GM12878 (cell line): ENCODE data around the gene CCL11.

Source experiments
- BHLHE40 ChIP-seq, 2 experiments: fragments of 450-650 bp in 1 of 2; IDR thresholded peaks; 2 replicates each; pipeline ENCODE4 v1.6.1; 2011 to 2017; ENCODE audit warnings: low read depth in 2 of 2, borderline replicate concordance in 1 of 2, improper control_type of control experiment in 1 of 2, low read length in 1 of 2, mild to moderate bottlenecking in 1 of 2
- CEBPB ChIP-seq, 2 experiments: fragments of 150-350 bp in 1 of 2; IDR thresholded peaks; 2 replicates each; pipeline ENCODE4 v1.6.1; 2012 to 2014; ENCODE audit warnings: low read depth in 2 of 2, low read length in 2 of 2, borderline replicate concordance in 1 of 2, inconsistent platforms in 1 of 2
- EZH2 ChIP-seq: IDR thresholded peaks from 2 replicates; pipeline ENCODE4 v1.6.1; 2012; ENCODE audit warnings: low read depth, mild to moderate bottlenecking, control low read depth, inconsistent platforms, low read length, borderline replicate concordance; ENCODE audit not compliant: control insufficient read depth
- JUND ChIP-seq: IDR thresholded peaks from 2 replicates; pipeline ENCODE4 v1.6.1; 2012; ENCODE audit warnings: low read depth, mild to moderate bottlenecking, low read length, improper control_type of control experiment, moderate library complexity
- NFYB ChIP-seq: IDR thresholded peaks from 2 replicates; pipeline ENCODE4 v1.6.1; 2011; ENCODE audit warnings: low read depth, mild to moderate bottlenecking, low read length, improper control_type of control experiment, moderate library complexity; ENCODE audit not compliant: insufficient read depth
- POLR2A ChIP-seq: IDR thresholded peaks from 2 replicates; pipeline ENCODE4 v1.6.1; 2011; ENCODE audit warnings: low read depth, mild to moderate bottlenecking, low read length
- POLR2AphosphoS2 ChIP-seq: IDR thresholded peaks from 2 replicates; pipeline ENCODE4 v1.6.1; 2011; ENCODE audit warnings: low read depth, mild to moderate bottlenecking, low read length, improper control_type of control experiment, moderate library complexity
- POLR2AphosphoS5 ChIP-seq: IDR thresholded peaks from 2 replicates; pipeline ENCODE4 v1.6.1; 2011; ENCODE audit warnings: mild to moderate bottlenecking, low read length, inconsistent platforms
- RBBP5 ChIP-seq: fragments of 200-600 bp; sonication (generic); conservative IDR thresholded peaks from 2 replicates; pipeline ENCODE4 v1.6.1; 2016
- TAF1 ChIP-seq: IDR thresholded peaks from 2 replicates; pipeline ENCODE4 v1.6.1; 2011; ENCODE audit warnings: mild to moderate bottlenecking, low read depth, low read length, borderline replicate concordance
- YBX1 ChIP-seq: fragments of 450-650 bp; IDR thresholded peaks from 2 replicates; pipeline ENCODE4 v1.6.1; 2016; ENCODE audit warnings: antibody characterized with exemption
- TF ChIP-seq, protein P1 (sequence below): fragments of 450-650 bp; IDR thresholded peaks from 2 replicates; pipeline ENCODE4 v1.6.1; 2017; ENCODE audit warnings: low read depth, mild to moderate bottlenecking, moderate library complexity
- TF ChIP-seq, protein P2 (sequence below), 3 experiments: IDR thresholded peaks in 2 of 3; conservative IDR thresholded peaks in 1 of 3; 2 replicates each; pipeline ENCODE4 v1.5.1; 2011; ENCODE audit warnings: low read depth in 3 of 3, low read length in 3 of 3, mild to moderate bottlenecking in 3 of 3, control low read depth in 2 of 3, moderate library complexity in 2 of 3, inconsistent platforms in 1 of 3, mixed read lengths in 1 of 3; ENCODE audit not compliant: control insufficient read depth in 2 of 3, insufficient read depth in 1 of 3; ENCODE audit errors: extremely low read depth in 1 of 3

DNA sequence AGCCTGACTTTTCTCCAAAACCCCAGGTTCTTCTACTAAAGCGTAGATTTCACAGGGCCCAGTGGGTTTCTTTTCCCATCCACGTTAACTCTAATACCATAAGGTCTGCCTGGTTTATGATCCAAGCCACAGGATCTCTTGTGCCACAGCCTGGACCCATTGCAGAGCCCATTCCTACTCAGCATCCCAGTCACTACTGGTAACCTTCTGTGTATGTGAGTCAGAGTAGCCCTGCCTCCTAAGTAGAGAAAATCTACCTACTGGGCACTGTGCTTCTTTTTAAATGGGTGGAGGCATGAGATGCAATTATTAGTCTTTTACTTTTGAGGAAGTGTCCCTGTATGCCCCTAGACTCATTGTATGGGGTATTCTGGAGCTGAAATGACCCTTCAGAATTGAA is 13.5 kb downstream of the CCL11 start:
- no peak for TF ChIP-seq POLR2A
- TF ChIP-seq, protein P1, sequence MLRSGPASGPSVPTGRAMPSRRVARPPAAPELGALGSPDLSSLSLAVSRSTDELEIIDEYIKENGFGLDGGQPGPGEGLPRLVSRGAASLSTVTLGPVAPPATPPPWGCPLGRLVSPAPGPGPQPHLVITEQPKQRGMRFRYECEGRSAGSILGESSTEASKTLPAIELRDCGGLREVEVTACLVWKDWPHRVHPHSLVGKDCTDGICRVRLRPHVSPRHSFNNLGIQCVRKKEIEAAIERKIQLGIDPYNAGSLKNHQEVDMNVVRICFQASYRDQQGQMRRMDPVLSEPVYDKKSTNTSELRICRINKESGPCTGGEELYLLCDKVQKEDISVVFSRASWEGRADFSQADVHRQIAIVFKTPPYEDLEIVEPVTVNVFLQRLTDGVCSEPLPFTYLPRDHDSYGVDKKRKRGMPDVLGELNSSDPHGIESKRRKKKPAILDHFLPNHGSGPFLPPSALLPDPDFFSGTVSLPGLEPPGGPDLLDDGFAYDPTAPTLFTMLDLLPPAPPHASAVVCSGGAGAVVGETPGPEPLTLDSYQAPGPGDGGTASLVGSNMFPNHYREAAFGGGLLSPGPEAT = no peak
- TF ChIP-seq, protein P2, sequence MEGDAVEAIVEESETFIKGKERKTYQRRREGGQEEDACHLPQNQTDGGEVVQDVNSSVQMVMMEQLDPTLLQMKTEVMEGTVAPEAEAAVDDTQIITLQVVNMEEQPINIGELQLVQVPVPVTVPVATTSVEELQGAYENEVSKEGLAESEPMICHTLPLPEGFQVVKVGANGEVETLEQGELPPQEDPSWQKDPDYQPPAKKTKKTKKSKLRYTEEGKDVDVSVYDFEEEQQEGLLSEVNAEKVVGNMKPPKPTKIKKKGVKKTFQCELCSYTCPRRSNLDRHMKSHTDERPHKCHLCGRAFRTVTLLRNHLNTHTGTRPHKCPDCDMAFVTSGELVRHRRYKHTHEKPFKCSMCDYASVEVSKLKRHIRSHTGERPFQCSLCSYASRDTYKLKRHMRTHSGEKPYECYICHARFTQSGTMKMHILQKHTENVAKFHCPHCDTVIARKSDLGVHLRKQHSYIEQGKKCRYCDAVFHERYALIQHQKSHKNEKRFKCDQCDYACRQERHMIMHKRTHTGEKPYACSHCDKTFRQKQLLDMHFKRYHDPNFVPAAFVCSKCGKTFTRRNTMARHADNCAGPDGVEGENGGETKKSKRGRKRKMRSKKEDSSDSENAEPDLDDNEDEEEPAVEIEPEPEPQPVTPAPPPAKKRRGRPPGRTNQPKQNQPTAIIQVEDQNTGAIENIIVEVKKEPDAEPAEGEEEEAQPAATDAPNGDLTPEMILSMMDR (IDR thresholded peaks at IDR 0.05 in 2 of 3, conservative IDR thresholded peaks at IDR 0.05 in 1 of 3; ENCODE audit: control insufficient read depth in 2 of 3, extremely low read depth in 1 of 3, insufficient read depth in 1 of 3, low read depth in 3 of 3, low read length in 3 of 3) = no peak
- TF ChIP-seq POLR2AphosphoS5 = no peak
- no peak for TF ChIP-seq BHLHE40 (IDR thresholded peaks at IDR 0.05; ENCODE audit: borderline replicate concordance in 1 of 2, low read depth in 2 of 2, low read length in 1 of 2)
- TF ChIP-seq RBBP5 = no peak
- no peak for TF ChIP-seq YBX1
- TF ChIP-seq NFYB = no peak
- no peak for TF ChIP-seq TAF1
- no peak for TF ChIP-seq JUND
- TF ChIP-seq POLR2AphosphoS2 = no peak
- no peak for TF ChIP-seq CEBPB (IDR thresholded peaks at IDR 0.05; ENCODE audit: borderline replicate concordance in 1 of 2, low read depth in 2 of 2, low read length in 2 of 2)
- TF ChIP-seq EZH2 = no peak
